Measurements from ENCODE around the gene GTF2H4. TPM values are rescaled to one million over a fixed set of nuclear protein-coding genes. Genes with fewer than 3 reads are reported as not detected.
A peak's percentile ranks its signal among the peaks of the same experiment; 100 is the strongest.
"Not testable (repeated sequence)": the region's sequence is repeated elsewhere in the genome, so short reads cannot be mapped to it uniquely, and the experiment has no call there.

The GTF2H4 gene
- total and polyA plus RNA-seq, 2 donors (not counting 1 experiment from before 2014, with no cell fraction given), result 12.2 to 15.3 TPM

DNA sequence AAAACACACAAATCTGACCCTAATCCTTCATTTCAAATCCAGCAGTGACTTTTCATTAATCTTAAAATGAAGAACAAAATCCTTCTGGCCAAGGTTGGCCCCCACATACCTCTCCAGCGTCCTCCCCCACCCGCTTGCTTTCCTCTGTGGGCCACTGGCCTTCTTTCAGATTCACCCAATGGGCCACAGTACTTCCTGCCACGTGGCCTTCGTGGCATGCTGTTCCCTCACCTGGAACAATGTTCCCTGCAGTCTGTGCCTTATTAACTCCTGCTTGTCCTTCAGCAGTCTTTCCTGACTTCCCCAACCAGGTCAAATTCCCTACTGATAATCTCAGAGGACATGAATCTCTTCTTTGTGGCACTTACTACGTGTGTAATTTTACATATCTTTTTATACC, 5.3 kb upstream of the GTF2H4 start:
- no peaks in the 10 kb centered on the region for H3K4me1 ChIP-seq (ENCODE audit: control insufficient read depth, extremely low read depth, insufficient read depth, low read length)
- DNase-seq (ENCODE audit: low read depth in 2 of 2), result no peak
- H3K27ac ChIP-seq (ENCODE audit: insufficient read depth, low read length), result no peak overlapping the region
- no peaks in the 10 kb centered on the region for H3K9me3 ChIP-seq (ENCODE audit: control insufficient read depth, insufficient read depth, low read depth, low read length)
- no peak for TF ChIP-seq EZH2 (IDR thresholded peaks at IDR 0.05; ENCODE audit: low read length, missing control alignments)
- TF ChIP-seq, protein P1, sequence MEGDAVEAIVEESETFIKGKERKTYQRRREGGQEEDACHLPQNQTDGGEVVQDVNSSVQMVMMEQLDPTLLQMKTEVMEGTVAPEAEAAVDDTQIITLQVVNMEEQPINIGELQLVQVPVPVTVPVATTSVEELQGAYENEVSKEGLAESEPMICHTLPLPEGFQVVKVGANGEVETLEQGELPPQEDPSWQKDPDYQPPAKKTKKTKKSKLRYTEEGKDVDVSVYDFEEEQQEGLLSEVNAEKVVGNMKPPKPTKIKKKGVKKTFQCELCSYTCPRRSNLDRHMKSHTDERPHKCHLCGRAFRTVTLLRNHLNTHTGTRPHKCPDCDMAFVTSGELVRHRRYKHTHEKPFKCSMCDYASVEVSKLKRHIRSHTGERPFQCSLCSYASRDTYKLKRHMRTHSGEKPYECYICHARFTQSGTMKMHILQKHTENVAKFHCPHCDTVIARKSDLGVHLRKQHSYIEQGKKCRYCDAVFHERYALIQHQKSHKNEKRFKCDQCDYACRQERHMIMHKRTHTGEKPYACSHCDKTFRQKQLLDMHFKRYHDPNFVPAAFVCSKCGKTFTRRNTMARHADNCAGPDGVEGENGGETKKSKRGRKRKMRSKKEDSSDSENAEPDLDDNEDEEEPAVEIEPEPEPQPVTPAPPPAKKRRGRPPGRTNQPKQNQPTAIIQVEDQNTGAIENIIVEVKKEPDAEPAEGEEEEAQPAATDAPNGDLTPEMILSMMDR (conservative IDR thresholded peaks at IDR 0.05 in 1 of 2, IDR thresholded peaks at IDR 0.05 in 1 of 2; ENCODE audit: low read depth in 1 of 2, low read length in 2 of 2), result no peak
- no peaks in the 10 kb centered on the region for H4K20me1 ChIP-seq (ENCODE audit: control insufficient read depth, extremely low read depth, insufficient read depth, low read length)
- no peaks in the 10 kb centered on the region for H3K79me2 ChIP-seq (ENCODE audit: control insufficient read depth, insufficient read depth, low read length)
- H3K4me2 ChIP-seq (ENCODE audit: extremely low read depth, insufficient read depth, low read length), result no peak overlapping the region
- H3K27me3 ChIP-seq (ENCODE audit: control insufficient read depth, insufficient read depth, low read length), result no peaks in the 10 kb centered on the region
- H3K4me3 ChIP-seq (replicated peaks in 1 of 4; ENCODE audit: control extremely low read depth in 1 of 4, insufficient read depth in 1 of 4, low read depth in 3 of 4, low read length in 4 of 4), result no peak overlapping the region
- H3K36me3 ChIP-seq (ENCODE audit: control insufficient read depth, insufficient read depth, low read length), result peaks cover 1% of the 10 kb centered on the region
- H2AFZ ChIP-seq (ENCODE audit: low read length), result no peak overlapping the region
- no peak overlapping the region for H3K9ac ChIP-seq (ENCODE audit: insufficient read depth, low read length)

DNA sequence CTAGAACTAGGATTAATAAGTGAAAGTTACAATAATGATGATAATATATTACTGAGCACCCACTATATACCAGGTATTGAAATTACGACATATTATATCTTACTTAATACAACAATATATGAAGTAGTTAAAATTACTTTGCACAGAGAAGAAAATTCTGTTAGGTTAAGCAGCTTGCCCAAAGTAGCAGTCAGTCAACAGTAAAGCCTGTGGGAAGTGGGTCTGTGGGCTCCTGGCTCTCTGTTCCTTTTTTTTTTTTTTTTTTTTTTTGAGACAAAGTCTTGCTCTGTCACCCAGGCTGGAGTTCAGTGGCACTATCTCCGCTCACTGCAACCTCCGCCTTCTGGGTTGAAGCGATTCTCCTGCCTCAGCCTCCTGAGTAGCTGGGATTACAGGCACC, 4.8 kb upstream of the GTF2H4 start:
- Histone ChIP-seq H3K79me2 (ENCODE audit: control insufficient read depth, insufficient read depth, low read length) (peaks cover under 1% of the 10 kb centered on the region), H3K27me3 (ENCODE audit: control insufficient read depth, insufficient read depth, low read length) (no peaks in the 10 kb centered on the region)

DNA sequence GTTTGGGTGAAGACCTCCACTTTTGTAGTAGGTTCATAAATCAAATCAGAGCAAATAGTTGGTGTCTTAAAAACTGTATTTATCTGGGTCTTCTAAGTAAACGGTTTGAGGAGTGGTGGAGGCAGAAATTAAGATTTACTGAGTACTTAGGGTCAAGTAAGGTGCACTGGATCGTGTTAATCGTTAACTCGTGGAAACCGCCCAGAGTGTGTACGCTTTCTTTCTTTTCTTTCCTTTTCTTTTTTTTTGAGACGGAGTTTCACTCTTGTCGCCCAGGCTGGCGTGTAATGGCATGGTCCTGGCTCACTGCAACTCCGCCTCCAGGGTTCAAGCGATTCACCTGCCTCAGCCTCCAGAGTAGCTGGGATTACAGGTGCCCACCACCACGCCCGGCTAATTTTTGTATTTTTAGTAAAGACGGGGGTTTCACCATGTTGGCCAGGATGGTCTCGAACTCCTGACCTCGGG, 683 bp upstream of the GTF2H4 start:
- Histone ChIP-seq H3K79me2 (ENCODE audit: control insufficient read depth, insufficient read depth, low read length) (peaks cover 10% of the 10 kb centered on the region), H3K27ac (ENCODE audit: insufficient read depth, low read length) (peak overlapping the region; percentile 13), H2AFZ (ENCODE audit: low read length) (peak overlapping the region; percentile 80), H3K4me3 (replicated peaks in 1 of 4; ENCODE audit: control extremely low read depth in 1 of 4, insufficient read depth in 1 of 4, low read depth in 3 of 4, low read length in 4 of 4) (peak overlapping the region; percentile 22 to 79 (median 42)), H3K4me2 (ENCODE audit: extremely low read depth, insufficient read depth, low read length) (peak overlapping the region; percentile 25), H3K9ac (ENCODE audit: insufficient read depth, low read length) (peak overlapping the region; percentile 13)
- not testable (repeated sequence) for H3K9me3 ChIP-seq (ENCODE audit: control insufficient read depth, insufficient read depth, low read depth, low read length); H3K4me1 ChIP-seq (ENCODE audit: control insufficient read depth, extremely low read depth, insufficient read depth, low read length); H3K27me3 ChIP-seq (ENCODE audit: control insufficient read depth, insufficient read depth, low read length); H3K36me3 ChIP-seq (ENCODE audit: control insufficient read depth, insufficient read depth, low read length); DNase-seq (ENCODE audit: low read depth in 2 of 2); H4K20me1 ChIP-seq (ENCODE audit: control insufficient read depth, extremely low read depth, insufficient read depth, low read length)

More for the DNA sequence above, 4.8 kb upstream of the GTF2H4 start:
- no peaks in the 10 kb centered on the region for H3K4me1 ChIP-seq (ENCODE audit: control insufficient read depth, extremely low read depth, insufficient read depth, low read length)
- H3K4me3 ChIP-seq (replicated peaks in 1 of 4; ENCODE audit: control extremely low read depth in 1 of 4, insufficient read depth in 1 of 4, low read depth in 3 of 4, low read length in 4 of 4), result no peak overlapping the region
- no peak overlapping the region for H3K27ac ChIP-seq (ENCODE audit: insufficient read depth, low read length)
- no peak overlapping the region for H2AFZ ChIP-seq (ENCODE audit: low read length)
- H3K4me2 ChIP-seq (ENCODE audit: extremely low read depth, insufficient read depth, low read length), result no peak overlapping the region
- peaks cover 1% of the 10 kb centered on the region for H3K36me3 ChIP-seq (ENCODE audit: control insufficient read depth, insufficient read depth, low read length)
- H3K9ac ChIP-seq (ENCODE audit: insufficient read depth, low read length), result no peak overlapping the region
- TF ChIP-seq, protein P1 (conservative IDR thresholded peaks at IDR 0.05 in 1 of 2, IDR thresholded peaks at IDR 0.05 in 1 of 2; ENCODE audit: low read depth in 1 of 2, low read length in 2 of 2), result no peak
- no peak for TF ChIP-seq EZH2 (IDR thresholded peaks at IDR 0.05; ENCODE audit: low read length, missing control alignments)
- no peaks in the 10 kb centered on the region for H3K9me3 ChIP-seq (ENCODE audit: control insufficient read depth, insufficient read depth, low read depth, low read length)
- DNase-seq (ENCODE audit: low read depth in 2 of 2), result no peak
- no peaks in the 10 kb centered on the region for H4K20me1 ChIP-seq (ENCODE audit: control insufficient read depth, extremely low read depth, insufficient read depth, low read length)

All from fibroblast of lung (primary cell).